ENCODE results near the gene PLEK. TPM values are rescaled to one million over a fixed set of nuclear protein-coding genes. Genes with fewer than 3 reads are reported as not detected.

Gene PLEK
- total RNA-seq, 6 experiments from 2014 or later, result not detected

DNA sequence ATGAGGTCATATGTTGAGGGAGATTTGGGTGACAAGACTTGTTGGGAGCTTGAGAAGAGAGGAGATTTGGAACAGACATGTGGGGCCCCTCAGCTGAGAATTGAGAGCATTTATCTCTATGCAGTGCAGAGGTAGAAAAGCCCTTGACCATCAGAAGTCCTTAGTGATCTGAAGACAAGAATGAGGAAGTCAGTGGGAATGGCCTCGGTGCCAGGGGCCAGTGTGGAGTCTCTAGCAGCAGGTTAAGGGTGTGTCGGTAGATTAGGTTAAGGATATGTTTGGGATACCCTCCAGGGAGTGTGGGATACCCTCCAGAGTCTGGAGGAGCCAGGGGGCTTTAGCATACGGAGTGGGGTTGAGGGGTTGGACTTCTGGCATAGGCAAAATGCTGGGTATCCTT, 60.4 kb downstream of the PLEK start:
- Mint-ChIP-seq H3K27me3 (ENCODE audit: insufficient read depth) (peaks cover 12% of the 10 kb centered on the region), H3K4me1 (ENCODE audit: low read depth) (no peaks in the 10 kb centered on the region), H3K36me3 (ENCODE audit: low read depth) (no peaks in the 10 kb centered on the region), H3K27ac (no peak overlapping the region), H3K4me3 (no peak overlapping the region), H3K9me3 (no peaks in the 10 kb centered on the region)
- DNase-seq, result no peak
- TF ChIP-seq, protein P1, sequence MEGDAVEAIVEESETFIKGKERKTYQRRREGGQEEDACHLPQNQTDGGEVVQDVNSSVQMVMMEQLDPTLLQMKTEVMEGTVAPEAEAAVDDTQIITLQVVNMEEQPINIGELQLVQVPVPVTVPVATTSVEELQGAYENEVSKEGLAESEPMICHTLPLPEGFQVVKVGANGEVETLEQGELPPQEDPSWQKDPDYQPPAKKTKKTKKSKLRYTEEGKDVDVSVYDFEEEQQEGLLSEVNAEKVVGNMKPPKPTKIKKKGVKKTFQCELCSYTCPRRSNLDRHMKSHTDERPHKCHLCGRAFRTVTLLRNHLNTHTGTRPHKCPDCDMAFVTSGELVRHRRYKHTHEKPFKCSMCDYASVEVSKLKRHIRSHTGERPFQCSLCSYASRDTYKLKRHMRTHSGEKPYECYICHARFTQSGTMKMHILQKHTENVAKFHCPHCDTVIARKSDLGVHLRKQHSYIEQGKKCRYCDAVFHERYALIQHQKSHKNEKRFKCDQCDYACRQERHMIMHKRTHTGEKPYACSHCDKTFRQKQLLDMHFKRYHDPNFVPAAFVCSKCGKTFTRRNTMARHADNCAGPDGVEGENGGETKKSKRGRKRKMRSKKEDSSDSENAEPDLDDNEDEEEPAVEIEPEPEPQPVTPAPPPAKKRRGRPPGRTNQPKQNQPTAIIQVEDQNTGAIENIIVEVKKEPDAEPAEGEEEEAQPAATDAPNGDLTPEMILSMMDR (IDR thresholded peaks at IDR 0.05), result no peak

DNA sequence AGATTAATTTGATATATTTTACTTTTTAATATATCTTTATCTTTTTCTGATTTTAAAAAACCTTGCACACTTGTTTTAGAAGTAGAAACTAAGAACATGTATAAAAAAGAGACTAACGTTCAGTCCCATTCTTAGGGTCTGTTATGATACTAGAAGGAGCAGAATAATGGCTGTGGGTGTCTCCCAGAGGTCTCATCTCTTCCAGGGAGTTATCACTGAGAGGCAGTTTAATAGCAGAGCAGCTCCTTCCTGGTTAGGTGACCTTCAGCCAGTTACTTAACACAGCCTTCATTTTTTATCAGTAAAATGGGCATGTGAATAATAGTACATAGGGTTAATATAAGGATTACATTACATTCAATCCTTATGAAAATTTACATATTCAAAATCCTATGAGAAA, 61.4 kb downstream of the PLEK start:
- no peak for DNase-seq
- Mint-ChIP-seq H3K9me3 (no peaks in the 10 kb centered on the region), H3K36me3 (ENCODE audit: low read depth) (no peaks in the 10 kb centered on the region), H3K4me3 (no peak overlapping the region), H3K27ac (no peak overlapping the region), H3K4me1 (ENCODE audit: low read depth) (no peaks in the 10 kb centered on the region), H3K27me3 (ENCODE audit: insufficient read depth) (peaks cover 9% of the 10 kb centered on the region)
- TF ChIP-seq, protein P1 (IDR thresholded peaks at IDR 0.05), result no peak

DNA sequence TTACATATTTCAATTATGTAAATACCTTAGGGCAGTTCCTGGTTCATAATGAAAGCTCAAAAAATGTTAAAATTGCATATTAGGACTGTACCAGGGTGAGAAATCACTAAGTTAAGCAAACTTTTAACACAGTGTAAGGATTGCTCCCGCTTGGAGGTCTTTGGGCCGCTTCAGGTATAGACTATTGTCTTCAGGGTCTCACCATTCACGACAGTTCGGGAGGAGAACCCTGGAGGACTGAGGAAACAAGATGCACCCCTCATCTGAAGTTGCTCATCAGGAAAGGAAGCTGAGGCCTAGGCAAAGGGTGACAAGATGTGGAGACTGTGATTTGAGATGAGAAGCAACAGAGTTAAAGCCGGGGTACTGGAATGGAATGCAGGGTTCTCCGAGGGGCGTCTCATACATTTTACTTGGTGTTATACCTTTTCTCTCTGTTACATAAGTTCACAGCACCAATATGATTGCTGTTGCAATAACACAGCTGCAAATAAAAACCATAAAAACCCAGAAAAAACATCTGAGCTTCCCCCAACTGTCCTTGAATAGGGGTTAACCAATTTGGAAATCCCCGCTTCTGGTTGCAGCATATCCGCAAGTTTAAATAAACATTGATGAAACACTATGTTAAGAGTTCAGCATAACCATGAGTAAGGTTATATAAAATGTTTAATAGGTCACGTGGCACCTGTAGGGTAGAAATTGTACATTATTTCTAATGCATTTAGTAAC, 61.9 kb downstream of the PLEK start:
- Mint-ChIP-seq H3K36me3 (ENCODE audit: low read depth) (no peaks in the 10 kb centered on the region), H3K9me3 (no peaks in the 10 kb centered on the region), H3K27ac (no peak overlapping the region), H3K4me3 (no peak overlapping the region), H3K27me3 (ENCODE audit: insufficient read depth) (peaks cover 10% of the 10 kb centered on the region; the same call in 1 of the 2 replicates), H3K4me1 (ENCODE audit: low read depth) (no peaks in the 10 kb centered on the region)
- DNase-seq, result no peak
- TF ChIP-seq, protein P1 (IDR thresholded peaks at IDR 0.05), result no peak

DNA sequence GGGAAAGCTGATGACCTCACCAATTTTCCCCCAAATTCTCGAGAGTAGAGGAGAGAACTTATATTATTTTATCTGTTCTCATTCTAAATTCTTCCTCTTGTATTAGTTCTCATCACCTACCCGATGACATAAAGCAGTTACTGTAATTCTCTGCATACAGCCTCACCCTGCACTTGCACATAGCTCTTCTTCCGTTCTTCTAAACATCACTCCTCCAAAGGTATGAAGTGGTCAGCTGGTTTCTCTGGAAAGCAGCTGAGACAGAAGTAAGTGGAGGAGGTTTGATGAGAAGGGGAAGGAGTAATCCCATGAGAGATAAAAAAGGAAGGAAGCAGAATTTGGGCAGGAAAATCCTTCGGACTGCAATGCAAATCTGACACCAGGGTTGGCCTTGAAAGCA, 63.0 kb downstream of the PLEK start:
- H3K4me1 Mint-ChIP-seq (ENCODE audit: low read depth), result no peaks in the 10 kb centered on the region
- TF ChIP-seq, protein P1 (IDR thresholded peaks at IDR 0.05), result no peak
- no peak for DNase-seq
- no peaks in the 10 kb centered on the region for H3K9me3 Mint-ChIP-seq
- H3K36me3 Mint-ChIP-seq (ENCODE audit: low read depth), result no peaks in the 10 kb centered on the region
- no peak overlapping the region for H3K27ac Mint-ChIP-seq
- peaks cover 7% of the 10 kb centered on the region; the same call in 1 of the 2 replicates for H3K27me3 Mint-ChIP-seq (ENCODE audit: insufficient read depth)
- H3K4me3 Mint-ChIP-seq, result no peak overlapping the region

DNA sequence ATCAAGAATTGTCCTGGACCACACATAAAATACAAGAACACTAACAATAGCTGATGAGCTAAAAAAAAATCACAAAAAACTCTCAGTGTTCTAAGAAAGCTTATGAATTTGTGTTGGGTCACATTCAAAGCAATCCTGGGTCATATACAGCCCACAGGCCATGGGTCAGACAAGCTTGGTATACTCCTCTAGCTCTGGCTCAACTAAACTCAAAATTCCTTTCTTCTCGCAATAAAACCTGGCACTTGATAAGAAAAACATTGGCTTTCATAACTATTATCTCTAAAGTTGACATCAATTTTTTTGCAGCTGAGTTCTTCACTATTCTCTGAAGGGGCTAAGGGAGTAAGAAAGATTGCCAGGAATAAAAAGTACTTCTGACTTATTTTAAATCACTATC, 63.7 kb downstream of the PLEK start:
- TF ChIP-seq, protein P1 (IDR thresholded peaks at IDR 0.05), result no peak
- no peak for DNase-seq
- H3K27ac Mint-ChIP-seq, result no peak overlapping the region
- no peaks in the 10 kb centered on the region for H3K9me3 Mint-ChIP-seq
- H3K4me3 Mint-ChIP-seq, result no peak overlapping the region
- no peaks in the 10 kb centered on the region for H3K36me3 Mint-ChIP-seq (ENCODE audit: low read depth)
- H3K4me1 Mint-ChIP-seq (ENCODE audit: low read depth), result no peaks in the 10 kb centered on the region
- peaks cover 7% of the 10 kb centered on the region; the same call in 1 of the 2 replicates for H3K27me3 Mint-ChIP-seq (ENCODE audit: insufficient read depth)
